AG10803 (cell line): Measurements from ENCODE around the gene OBP2B.
"Not testable (repeated sequence)": the region's sequence is repeated elsewhere in the genome, so short reads cannot be mapped to it uniquely, and the experiment has no call there.

Source experiments
- DNase-seq: peaks from one replicate; pipeline ENCODE4 v3.0.0; 2010; ENCODE audit warnings: low read depth
- H3K4me3 ChIP-seq: 2 replicates; pipeline ENCODE4 v1.5.1; 2011; ENCODE audit warnings: mild to moderate bottlenecking, low read length, control low read depth
- CTCF ChIP-seq: conservative IDR thresholded peaks from 2 replicates; pipeline ENCODE4 v1.5.1; 2011; ENCODE audit warnings: mild to moderate bottlenecking, low read length, control low read depth, inconsistent platforms

Gene OBP2B

GRCh38 chr9:133208880-133209300 is at the start of gene OBP2B:
Gene OBP2B (minus strand): TSS chr9:133209250. CDS start chr9:133209199, 51 bp downstream.
- DNase-seq, result not testable (repeated sequence)

GRCh38 chr9:133258061-133259015 is 49.3 kb upstream of the OBP2B start:
- H3K4me3 ChIP-seq, result no peak overlapping the region
- TF ChIP-seq CTCF, result no peak
- DNase-seq, result no peak

More at GRCh38 chr9:133208880-133209300, at the start of gene OBP2B:
- not testable (repeated sequence) for H3K4me3 ChIP-seq

- no peak for DNase-seq
- TF ChIP-seq CTCF, result no peak
- H3K4me3 ChIP-seq, result no peak overlapping the region
Observed at GRCh38 chr9:133257465-133257956, 48.5 kb upstream of the OBP2B start.

- no peak for DNase-seq
- H3K4me3 ChIP-seq, result no peak overlapping the region
- no peak for TF ChIP-seq CTCF
Observed at GRCh38 chr9:133256686-133257091, 47.6 kb upstream of the OBP2B start.

- no peak for TF ChIP-seq CTCF
- no peak for DNase-seq
- H3K4me3 ChIP-seq, result no peak overlapping the region
Observed at GRCh38 chr9:133256136-133256461, 47.0 kb upstream of the OBP2B start.

GRCh38 chr9:133255371-133256135 is 46.5 kb upstream of the OBP2B start:
- no peak for DNase-seq
- no peak for TF ChIP-seq CTCF
- no peak overlapping the region for H3K4me3 ChIP-seq

- DNase-seq, result no peak
- no peak for TF ChIP-seq CTCF
- no peak overlapping the region for H3K4me3 ChIP-seq
Observed at GRCh38 chr9:133254471-133254870, 45.4 kb upstream of the OBP2B start.
